Hematopoietic multipotent progenitor cell treated with erythropoietin and hydrocortisone succinate and interleukin-3 and kit ligand, for 8 days (in vitro differentiated cells): ENCODE measurements around the gene ADARB1.
A peak's percentile ranks its signal among the peaks of the same experiment; 100 is the strongest.

ENCODE experiments used
- DNase-seq: peaks from one replicate; pipeline ENCODE4 v3.0.0-alpha.2; 2015

ADARB1 gene

DNA sequence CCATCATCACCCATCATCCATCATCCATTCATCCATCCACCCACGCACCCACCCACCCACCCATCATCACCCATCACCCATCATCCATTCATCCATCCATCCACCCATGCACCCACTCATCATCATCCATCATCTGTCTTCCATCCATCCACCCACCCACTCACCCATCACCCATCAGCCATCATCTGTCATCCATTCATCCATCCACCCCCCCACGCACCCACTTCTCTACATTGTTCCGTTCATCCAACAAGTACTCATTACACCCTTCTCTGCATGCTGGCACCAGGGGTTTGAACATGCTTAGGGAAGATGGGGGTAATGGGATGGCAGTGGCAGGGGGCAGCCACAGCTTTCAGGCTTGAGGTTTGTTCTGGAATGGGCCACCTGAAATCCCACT, 82.1 kb downstream of the ADARB1 start:
- no peak for DNase-seq

GRCh38 chr21:45157932-45158331, 83.6 kb downstream of the ADARB1 start:
- DNase-seq = no peak

- no peak for DNase-seq
Observed at GRCh38 chr21:45158491-45159423, 84.4 kb downstream of the ADARB1 start.

- no peak for DNase-seq
Observed at GRCh38 chr21:45160198-45160597, 85.8 kb downstream of the ADARB1 start.

- DNase-seq = no peak
Observed at GRCh38 chr21:45161038-45161945, 86.9 kb downstream of the ADARB1 start.

DNA sequence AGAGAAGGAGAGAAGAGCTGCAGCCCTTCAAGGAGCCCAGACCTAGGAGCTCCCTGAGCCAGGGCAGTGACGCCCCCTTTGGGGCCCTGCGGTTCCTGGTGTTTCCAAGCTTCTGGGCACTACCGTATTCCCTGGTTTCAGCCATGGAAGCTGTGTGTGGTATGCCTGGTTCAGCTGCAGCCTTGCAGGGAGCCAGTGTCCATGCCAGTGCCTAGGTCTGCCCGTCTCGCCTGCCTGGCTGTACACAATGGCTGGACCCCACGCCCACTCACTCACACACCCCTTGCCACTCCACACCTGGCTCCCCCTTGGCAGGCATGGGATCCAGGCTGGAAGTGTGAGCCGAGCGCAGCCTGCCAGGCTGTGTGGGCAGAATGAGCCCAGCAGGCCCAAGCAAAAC, 87.7 kb downstream of the ADARB1 start:
- DNase-seq = no peak

DNA sequence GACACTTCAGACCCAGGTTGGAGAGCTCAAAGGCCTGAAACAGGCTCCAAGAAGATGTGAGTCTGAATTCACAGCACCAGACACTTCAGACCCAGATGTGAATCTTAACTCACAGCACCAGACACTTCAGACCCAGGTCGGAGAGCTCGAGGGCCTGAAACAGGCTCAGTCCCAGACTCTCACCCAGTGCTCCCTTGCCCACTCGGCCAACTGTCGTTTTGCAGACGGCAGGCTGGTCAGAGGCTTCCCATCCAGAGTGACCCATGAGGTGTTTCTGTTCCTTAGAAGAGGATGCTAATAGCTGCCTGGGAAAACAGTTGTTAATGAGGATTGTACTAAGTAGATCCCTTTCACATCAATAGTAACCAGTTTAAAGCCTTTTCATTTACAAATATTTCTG, 88.4 kb downstream of the ADARB1 start:
- no peak for DNase-seq

DNA sequence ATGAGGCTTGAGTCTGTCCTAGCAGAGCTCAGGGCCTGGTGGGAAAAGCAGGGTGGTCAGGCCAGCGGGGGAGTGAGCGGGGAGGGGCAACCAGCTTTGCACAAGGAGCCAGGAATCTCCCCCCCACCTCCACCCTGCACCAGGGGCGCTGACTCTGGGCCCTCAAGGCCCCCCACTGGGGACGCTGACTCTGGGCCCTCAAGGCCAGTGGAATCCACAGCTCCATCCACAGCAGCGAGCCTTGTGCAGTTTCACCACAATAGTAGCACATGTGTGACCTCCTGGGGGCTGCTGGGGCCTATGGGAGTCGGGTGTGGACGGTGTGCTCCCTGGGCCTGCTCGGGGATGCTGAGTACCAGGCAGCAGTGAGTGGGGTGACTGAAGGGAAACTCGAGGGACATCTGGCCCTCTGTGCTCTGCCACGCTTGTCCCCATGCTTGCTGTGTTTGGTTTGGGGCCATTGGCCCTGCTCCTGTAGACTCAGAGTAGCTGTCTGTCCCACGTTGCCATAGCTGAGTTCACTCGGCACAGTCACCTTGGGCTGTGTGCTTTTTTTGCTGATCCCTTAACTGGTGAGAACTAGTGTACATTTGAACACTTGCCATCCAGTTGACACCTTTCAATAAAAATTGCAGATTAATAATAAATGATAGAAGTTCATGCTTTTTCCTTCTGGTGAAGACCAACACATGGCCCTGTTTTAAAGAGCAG, 89.2 kb downstream of the ADARB1 start:
- no peak for DNase-seq

DNA sequence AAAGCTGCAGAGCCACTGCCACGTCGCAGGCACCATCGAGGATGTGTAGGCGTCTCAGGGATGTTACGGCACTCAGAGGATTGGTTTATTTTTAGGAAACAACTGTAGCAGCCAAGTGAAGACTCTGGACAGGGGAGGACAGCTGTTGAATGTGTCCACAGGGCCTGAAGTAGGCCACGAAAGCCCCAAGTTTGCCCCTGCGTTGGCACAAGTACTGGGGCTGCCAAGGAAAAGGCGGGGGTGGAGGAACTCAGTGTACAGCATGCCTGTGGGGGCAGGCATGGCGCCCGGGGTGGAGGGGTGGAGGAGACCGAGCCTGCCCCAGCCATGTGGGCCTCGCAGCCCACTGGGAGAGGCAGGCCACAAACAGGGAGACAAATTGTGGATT, 89.7 kb downstream of the ADARB1 start:
- DNase-seq = no peak

GRCh38 chr21:45164838-45165237, 90.5 kb downstream of the ADARB1 start:
- no peak for DNase-seq

GRCh38 chr21:45166931-45167330, 92.6 kb downstream of the ADARB1 start:
- no peak for DNase-seq

- DNase-seq = peak; percentile 38
Observed at GRCh38 chr21:45167796-45168222, 93.4 kb downstream of the ADARB1 start.

- DNase-seq = peak; percentile 9
Observed at GRCh38 chr21:45168522-45168921, 94.1 kb downstream of the ADARB1 start.

- DNase-seq = peak; percentile 78
Observed at GRCh38 chr21:45169001-45169400, 94.6 kb downstream of the ADARB1 start.

GRCh38 chr21:45169682-45170081, 95.3 kb downstream of the ADARB1 start:
- no peak for DNase-seq

DNA sequence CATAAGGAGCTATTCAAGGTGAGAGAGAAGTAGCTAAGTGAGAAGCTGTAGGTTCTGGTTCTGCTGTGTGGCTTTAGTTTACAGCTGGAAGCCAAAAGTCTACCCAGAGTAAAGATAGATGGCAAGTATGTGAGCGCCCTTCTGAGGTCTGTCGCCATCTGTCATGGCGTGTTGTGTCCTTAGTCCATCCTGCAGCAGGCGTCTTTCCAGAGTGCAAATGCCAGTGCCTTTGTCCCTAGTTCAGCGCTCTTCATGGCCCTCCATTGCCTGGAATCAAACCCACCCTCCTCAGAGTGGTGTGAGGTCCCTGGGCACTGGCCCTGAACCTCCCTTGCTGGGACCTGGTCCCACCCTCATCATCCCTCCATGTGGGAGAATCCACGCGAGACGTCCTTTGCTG, 96.6 kb downstream of the ADARB1 start:
- DNase-seq = no peak

- no peak for DNase-seq
Observed at GRCh38 chr21:45172420-45172819, 98.0 kb downstream of the ADARB1 start.

- DNase-seq = no peak
Observed at GRCh38 chr21:45175326-45176095, 101.1 kb downstream of the ADARB1 start.

DNA sequence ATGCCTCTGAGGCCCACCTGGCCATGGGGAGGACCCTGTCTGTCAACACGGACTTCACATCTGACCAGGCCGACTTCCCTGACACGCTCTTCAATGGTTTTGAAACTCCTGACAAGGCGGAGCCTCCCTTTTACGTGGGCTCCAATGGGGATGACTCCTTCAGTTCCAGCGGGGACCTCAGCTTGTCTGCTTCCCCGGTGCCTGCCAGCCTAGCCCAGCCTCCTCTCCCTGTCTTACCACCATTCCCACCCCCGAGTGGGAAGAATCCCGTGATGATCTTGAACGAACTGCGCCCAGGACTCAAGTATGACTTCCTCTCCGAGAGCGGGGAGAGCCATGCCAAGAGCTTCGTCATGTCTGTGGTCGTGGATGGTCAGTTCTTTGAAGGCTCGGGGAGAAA, 101.8 kb downstream of the ADARB1 start:
- DNase-seq = no peak

DNA sequence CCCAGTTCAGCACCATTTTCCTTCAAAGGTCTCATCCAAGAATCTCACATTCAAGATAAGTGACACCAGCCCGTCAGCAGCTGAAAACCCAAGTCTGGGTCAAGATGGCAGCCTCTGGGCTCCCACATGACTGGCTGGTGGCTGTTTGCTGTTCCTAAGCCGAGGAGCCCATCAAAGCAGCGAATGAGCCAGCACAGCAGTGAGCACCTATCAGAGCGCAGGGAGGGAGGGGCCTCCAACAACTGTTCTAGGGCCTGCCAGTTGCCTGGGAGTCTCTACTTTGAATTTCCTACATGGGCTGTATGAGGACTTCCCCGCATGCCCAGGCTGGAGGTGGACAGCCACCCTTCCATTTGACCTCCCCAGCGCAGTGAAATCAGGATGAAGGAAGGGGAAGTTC, 102.7 kb downstream of the ADARB1 start:
- no peak for DNase-seq

GRCh38 chr21:45178070-45178608, 103.8 kb downstream of the ADARB1 start:
- no peak for DNase-seq

GRCh38 chr21:45178971-45179370, 104.6 kb downstream of the ADARB1 start:
- DNase-seq = no peak
